HEK293 (cell line): ENCODE measurements around the gene CERS5.
A peak's percentile ranks its signal among the peaks of the same experiment; 100 is the strongest.

Experiments
- CTCF ChIA-PET: fragments of 350-600 bp; formaldehyde crosslinking; extraction: SDS; loops from one replicate; lab custom pipeline; 2021; ENCODE audit warnings: antibody characterized with exemption; lab: Yijun Ruan, JAX
- POLR2A ChIA-PET: fragments of 300-600 bp; formaldehyde crosslinking; extraction: SDS; loops from one replicate; lab custom pipeline; 2020; ENCODE audit warnings: antibody characterized with exemption, inconsistent platforms; lab: Yijun Ruan, JAX
- H3K27ac ChIP-seq: fragments of 200-500 bp; sonication (Bioruptor generic); 2 replicates; pipeline ENCODE4 v1.5.1; 2014; ENCODE audit warnings: low read depth, low read length, control low read depth, inconsistent platforms; ENCODE audit errors: extremely low read depth
- H3K36me3 ChIP-seq, 2 experiments: fragments of 200-500 bp in 1 of 2; sonication (Bioruptor generic) in 1 of 2; 1 replicate in 1 of 2; 2 replicates in 1 of 2; pipeline ENCODE4 v1.5.1; 2014 to 2017; ENCODE audit warnings: inconsistent platforms in 2 of 2, low read length in 2 of 2; ENCODE audit not compliant: control insufficient read depth in 2 of 2, insufficient read depth in 1 of 2
- H3K4me1 ChIP-seq: fragments of 200-500 bp; sonication (Bioruptor generic); 2 replicates; pipeline ENCODE4 v1.5.1; 2014; ENCODE audit warnings: mild to moderate bottlenecking, low read length, inconsistent platforms; ENCODE audit not compliant: control insufficient read depth, insufficient read depth
- H3K4me3 ChIP-seq: 2 replicates; pipeline ENCODE4 v1.5.1; 2011; ENCODE audit warnings: low read depth, mild to moderate bottlenecking, control low read depth, low read length, moderate library complexity
- H3K9me3 ChIP-seq: fragments of 200-500 bp; sonication (Bioruptor generic); 2 replicates; pipeline ENCODE4 v1.5.1; 2014; ENCODE audit warnings: low read depth, low read length, inconsistent platforms; ENCODE audit not compliant: control insufficient read depth, insufficient read depth
- HOXC10 ChIP-seq: sonication (generic); formaldehyde crosslinking; IDR thresholded peaks from 2 replicates; pipeline ENCODE4 v1.8.1; 2023; ENCODE audit warnings: mild to moderate bottlenecking, missing genetic modification reagents
- MEIS1 ChIP-seq: sonication (generic); formaldehyde crosslinking; IDR thresholded peaks from 2 replicates; pipeline ENCODE4 v1.8.1; 2022; ENCODE audit warnings: missing genetic modification reagents, mild to moderate bottlenecking, borderline replicate concordance
- OSR2 ChIP-seq: fragments of 450-650 bp; formaldehyde crosslinking; IDR thresholded peaks from 2 replicates; pipeline ENCODE4 v1.5.1; 2016; ENCODE audit warnings: missing biosample characterization, missing genetic modification characterization
- ZFP37 ChIP-seq: fragments of 450-650 bp; formaldehyde crosslinking; IDR thresholded peaks from 2 replicates; pipeline ENCODE4 v1.5.1; 2016; ENCODE audit warnings: missing biosample characterization, missing genetic modification characterization
- ZNF121 ChIP-seq: fragments of 450-650 bp; formaldehyde crosslinking; IDR thresholded peaks from 2 replicates; pipeline ENCODE4 v1.5.1; 2016; ENCODE audit warnings: missing biosample characterization, missing genetic modification characterization
- ZNF146 ChIP-seq: fragments of 450-650 bp; formaldehyde crosslinking; IDR thresholded peaks from 2 replicates; pipeline ENCODE4 v1.5.1; 2016; ENCODE audit warnings: missing biosample characterization, missing genetic modification characterization
- ZNF2 ChIP-seq: fragments of 450-650 bp; formaldehyde crosslinking; IDR thresholded peaks from 2 replicates; pipeline ENCODE4 v1.5.1; 2016; ENCODE audit warnings: missing biosample characterization, missing genetic modification characterization
- ZNF350 ChIP-seq: fragments of 450-650 bp; formaldehyde crosslinking; IDR thresholded peaks from 2 replicates; pipeline ENCODE4 v1.5.0; 2017; ENCODE audit warnings: missing biosample characterization, mild to moderate bottlenecking, missing genetic modification characterization
- ZNF398 ChIP-seq: fragments of 450-650 bp; formaldehyde crosslinking; IDR thresholded peaks from 2 replicates; pipeline ENCODE4 v1.5.1; 2017; ENCODE audit warnings: missing biosample characterization, missing genetic modification characterization
- ZNF510 ChIP-seq: fragments of 450-650 bp; formaldehyde crosslinking; IDR thresholded peaks from 2 replicates; pipeline ENCODE4 v1.5.1; 2018; ENCODE audit warnings: mild to moderate bottlenecking, missing genetic modification characterization, missing biosample characterization; ENCODE audit not compliant: insufficient replicate concordance
- ZNF521 ChIP-seq: fragments of 450-650 bp; formaldehyde crosslinking; IDR thresholded peaks from 2 replicates; pipeline ENCODE4 v1.5.1; 2017; ENCODE audit warnings: missing biosample characterization, mild to moderate bottlenecking, missing genetic modification characterization
- ZNF555 ChIP-seq: fragments of 450-650 bp; formaldehyde crosslinking; conservative IDR thresholded peaks from 2 replicates; pipeline ENCODE4 v1.5.1; 2017; ENCODE audit warnings: missing biosample characterization, mild to moderate bottlenecking, missing genetic modification characterization, inconsistent platforms
- ZNF610 ChIP-seq: fragments of 450-650 bp; formaldehyde crosslinking; IDR thresholded peaks from 2 replicates; pipeline ENCODE4 v1.5.1; 2016; ENCODE audit warnings: missing biosample characterization, missing genetic modification characterization, borderline replicate concordance
- ZNF654 ChIP-seq: fragments of 450-650 bp; formaldehyde crosslinking; IDR thresholded peaks from 2 replicates; pipeline ENCODE4 v1.5.1; 2016; ENCODE audit warnings: low read depth, missing biosample characterization, missing genetic modification characterization
- ZNF677 ChIP-seq: fragments of 450-650 bp; IDR thresholded peaks from 2 replicates; pipeline ENCODE4 v1.5.0; 2018; ENCODE audit warnings: missing biosample characterization, mild to moderate bottlenecking, missing genetic modification characterization, moderate library complexity
- ZNF707 ChIP-seq: fragments of 450-650 bp; formaldehyde crosslinking; IDR thresholded peaks from 2 replicates; pipeline ENCODE4 v1.5.1; 2016; ENCODE audit warnings: missing biosample characterization, missing genetic modification characterization
- ZNF776 ChIP-seq: fragments of 450-650 bp; formaldehyde crosslinking; IDR thresholded peaks from 2 replicates; pipeline ENCODE4 v1.5.0; 2017; ENCODE audit warnings: missing biosample characterization, missing genetic modification characterization, borderline replicate concordance
- ZSCAN23 ChIP-seq: fragments of 450-650 bp; formaldehyde crosslinking; IDR thresholded peaks from 2 replicates; pipeline ENCODE4 v1.5.1; 2016; ENCODE audit warnings: missing biosample characterization, missing genetic modification characterization
- TF ChIP-seq, protein P1 (sequence below): fragments of 450-650 bp; formaldehyde crosslinking; IDR thresholded peaks from 2 replicates; pipeline ENCODE4 v1.5.0; 2017; ENCODE audit warnings: missing biosample characterization, missing genetic modification characterization, borderline replicate concordance
- TF ChIP-seq, protein P2 (sequence below): fragments of 450-650 bp; formaldehyde crosslinking; IDR thresholded peaks from 2 replicates; pipeline ENCODE4 v1.5.1; 2016; ENCODE audit warnings: missing biosample characterization, missing genetic modification characterization
- TF ChIP-seq, protein P3 (sequence below): fragments of 450-650 bp; formaldehyde crosslinking; IDR thresholded peaks from 2 replicates; pipeline ENCODE4 v1.5.1; 2017; ENCODE audit warnings: missing biosample characterization, missing genetic modification characterization

Gene CERS5

DNA sequence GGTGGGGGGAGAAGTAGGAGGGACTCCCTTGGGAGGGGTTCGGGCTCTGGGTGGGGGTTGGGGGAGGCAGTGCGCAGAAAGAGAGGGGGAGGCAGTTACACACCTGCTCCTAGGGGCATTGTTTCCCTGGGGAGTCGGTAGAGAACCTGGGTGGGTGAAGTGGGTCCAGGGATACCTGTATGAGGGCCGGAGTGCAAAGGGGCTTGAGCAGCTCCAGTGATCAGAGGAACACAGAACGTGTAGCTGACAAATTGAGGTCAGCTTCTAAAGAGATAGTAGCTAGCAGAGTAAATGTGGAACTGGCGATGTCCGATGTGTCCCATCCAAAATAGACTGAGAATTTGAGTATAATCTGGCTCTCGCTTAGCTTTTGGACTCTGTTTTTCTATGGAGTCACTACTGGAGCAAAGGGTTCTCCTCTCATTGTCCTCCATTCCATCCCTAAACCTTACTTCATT lies 81.5 kb downstream of the CERS5 start:
- Histone ChIP-seq H3K36me3 (peaks cover 30 to 46% of the 10 kb centered on the region in 2 experiments), H3K27ac (peak overlapping the region; percentile 60), H3K4me1 (no peaks in the 10 kb centered on the region), H3K4me3 (peak overlapping the region; percentile 75), H3K9me3 (no peaks in the 10 kb centered on the region)
- ChIA-PET CTCF (interaction anchor here (0.6 to 3.8 kb wide), 16 partner anchors 9 to 650 kb away, joined by 3 to 34 read pairs (median 6); partner anchors contain the start of genes CERS5 and COX14), POLR2A (interaction anchor here (0.6 to 2.9 kb wide), 12 partner anchors 9 to 1066 kb away, joined by 3 to 68 read pairs (median 5); partner anchors contain the start of genes CERS5, COX14 and NCKAP5L)
- peak; percentile 94 for TF ChIP-seq ZNF398 (tag by site-specific recombination)
- no peak for TF ChIP-seq ZNF654 (tag by site-specific recombination)

- H3K4me3 ChIP-seq, result peak within 1 kb of the TSS; percentile 75
- no peaks in the 10 kb centered on the region for H3K9me3 ChIP-seq
- ChIA-PET POLR2A (interaction anchor here (0.5 to 2.9 kb wide), 26 partner anchors 8 to 264 kb away, joined by 3 to 68 read pairs (median 4); partner anchors contain the start of genes BCDIN3D, CERS5, COX14 and GPD1), CTCF (interaction anchor here (0.5 to 3.8 kb wide), 31 partner anchors 9 to 1329 kb away, joined by 3 to 34 read pairs (median 4); partner anchors contain the start of genes CERS5 and COX14)
- peak within 1 kb of the TSS; percentile 69 for H3K27ac ChIP-seq
- peaks cover 28 to 40% of the 10 kb centered on the region in 2 experiments for H3K36me3 ChIP-seq
- H3K4me1 ChIP-seq, result no peaks in the 10 kb centered on the region
- no peak for TF ChIP-seq ZNF521
- TF ChIP-seq ZNF350, result no peak
- no peak for TF ChIP-seq ZNF555 (tag by site-specific recombination)
- TF ChIP-seq ZNF610 (tag by site-specific recombination), result no peak
- TF ChIP-seq ZSCAN23 (tag by site-specific recombination), result no peak
- TF ChIP-seq ZNF776 (tag by site-specific recombination), result no peak
- TF ChIP-seq ZNF677, result no peak
- TF ChIP-seq OSR2 (tag by site-specific recombination), result no peak
- no peak for TF ChIP-seq ZNF121
- TF ChIP-seq ZNF707 (tag by site-specific recombination), result no peak
- no peak for TF ChIP-seq HOXC10
- TF ChIP-seq, protein P1, sequence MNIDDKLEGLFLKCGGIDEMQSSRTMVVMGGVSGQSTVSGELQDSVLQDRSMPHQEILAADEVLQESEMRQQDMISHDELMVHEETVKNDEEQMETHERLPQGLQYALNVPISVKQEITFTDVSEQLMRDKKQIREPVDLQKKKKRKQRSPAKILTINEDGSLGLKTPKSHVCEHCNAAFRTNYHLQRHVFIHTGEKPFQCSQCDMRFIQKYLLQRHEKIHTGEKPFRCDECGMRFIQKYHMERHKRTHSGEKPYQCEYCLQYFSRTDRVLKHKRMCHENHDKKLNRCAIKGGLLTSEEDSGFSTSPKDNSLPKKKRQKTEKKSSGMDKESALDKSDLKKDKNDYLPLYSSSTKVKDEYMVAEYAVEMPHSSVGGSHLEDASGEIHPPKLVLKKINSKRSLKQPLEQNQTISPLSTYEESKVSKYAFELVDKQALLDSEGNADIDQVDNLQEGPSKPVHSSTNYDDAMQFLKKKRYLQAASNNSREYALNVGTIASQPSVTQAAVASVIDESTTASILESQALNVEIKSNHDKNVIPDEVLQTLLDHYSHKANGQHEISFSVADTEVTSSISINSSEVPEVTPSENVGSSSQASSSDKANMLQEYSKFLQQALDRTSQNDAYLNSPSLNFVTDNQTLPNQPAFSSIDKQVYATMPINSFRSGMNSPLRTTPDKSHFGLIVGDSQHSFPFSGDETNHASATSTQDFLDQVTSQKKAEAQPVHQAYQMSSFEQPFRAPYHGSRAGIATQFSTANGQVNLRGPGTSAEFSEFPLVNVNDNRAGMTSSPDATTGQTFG (tag by site-specific recombination), result no peak
- no peak for TF ChIP-seq ZNF510
- TF ChIP-seq ZFP37 (tag by site-specific recombination), result no peak
- no peak for TF ChIP-seq MEIS1 (CRISPR knock-in tag)
- TF ChIP-seq, protein P2, sequence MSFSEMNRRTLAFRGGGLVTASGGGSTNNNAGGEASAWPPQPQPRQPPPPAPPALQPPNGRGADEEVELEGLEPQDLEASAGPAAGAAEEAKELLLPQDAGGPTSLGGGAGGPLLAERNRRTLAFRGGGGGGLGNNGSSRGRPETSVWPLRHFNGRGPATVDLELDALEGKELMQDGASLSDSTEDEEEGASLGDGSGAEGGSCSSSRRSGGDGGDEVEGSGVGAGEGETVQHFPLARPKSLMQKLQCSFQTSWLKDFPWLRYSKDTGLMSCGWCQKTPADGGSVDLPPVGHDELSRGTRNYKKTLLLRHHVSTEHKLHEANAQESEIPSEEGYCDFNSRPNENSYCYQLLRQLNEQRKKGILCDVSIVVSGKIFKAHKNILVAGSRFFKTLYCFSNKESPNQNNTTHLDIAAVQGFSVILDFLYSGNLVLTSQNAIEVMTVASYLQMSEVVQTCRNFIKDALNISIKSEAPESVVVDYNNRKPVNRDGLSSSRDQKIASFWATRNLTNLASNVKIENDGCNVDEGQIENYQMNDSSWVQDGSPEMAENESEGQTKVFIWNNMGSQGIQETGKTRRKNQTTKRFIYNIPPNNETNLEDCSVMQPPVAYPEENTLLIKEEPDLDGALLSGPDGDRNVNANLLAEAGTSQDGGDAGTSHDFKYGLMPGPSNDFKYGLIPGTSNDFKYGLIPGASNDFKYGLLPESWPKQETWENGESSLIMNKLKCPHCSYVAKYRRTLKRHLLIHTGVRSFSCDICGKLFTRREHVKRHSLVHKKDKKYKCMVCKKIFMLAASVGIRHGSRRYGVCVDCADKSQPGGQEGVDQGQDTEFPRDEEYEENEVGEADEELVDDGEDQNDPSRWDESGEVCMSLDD (tag by site-specific recombination), result peak; percentile 82
- TF ChIP-seq ZNF2 (tag by site-specific recombination), result no peak
- TF ChIP-seq, protein P3, sequence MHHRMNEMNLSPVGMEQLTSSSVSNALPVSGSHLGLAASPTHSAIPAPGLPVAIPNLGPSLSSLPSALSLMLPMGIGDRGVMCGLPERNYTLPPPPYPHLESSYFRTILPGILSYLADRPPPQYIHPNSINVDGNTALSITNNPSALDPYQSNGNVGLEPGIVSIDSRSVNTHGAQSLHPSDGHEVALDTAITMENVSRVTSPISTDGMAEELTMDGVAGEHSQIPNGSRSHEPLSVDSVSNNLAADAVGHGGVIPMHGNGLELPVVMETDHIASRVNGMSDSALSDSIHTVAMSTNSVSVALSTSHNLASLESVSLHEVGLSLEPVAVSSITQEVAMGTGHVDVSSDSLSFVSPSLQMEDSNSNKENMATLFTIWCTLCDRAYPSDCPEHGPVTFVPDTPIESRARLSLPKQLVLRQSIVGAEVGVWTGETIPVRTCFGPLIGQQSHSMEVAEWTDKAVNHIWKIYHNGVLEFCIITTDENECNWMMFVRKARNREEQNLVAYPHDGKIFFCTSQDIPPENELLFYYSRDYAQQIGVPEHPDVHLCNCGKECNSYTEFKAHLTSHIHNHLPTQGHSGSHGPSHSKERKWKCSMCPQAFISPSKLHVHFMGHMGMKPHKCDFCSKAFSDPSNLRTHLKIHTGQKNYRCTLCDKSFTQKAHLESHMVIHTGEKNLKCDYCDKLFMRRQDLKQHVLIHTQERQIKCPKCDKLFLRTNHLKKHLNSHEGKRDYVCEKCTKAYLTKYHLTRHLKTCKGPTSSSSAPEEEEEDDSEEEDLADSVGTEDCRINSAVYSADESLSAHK (tag by site-specific recombination), result no peak
- TF ChIP-seq ZNF146, result no peak
Observed at GRCh38 chr12:50084775-50085614, 82.2 kb downstream of the CERS5 start, which contains the start of gene SMARCD1. SMARCD1 (plus strand) TSS chr12:50085342; CDS start chr12:50085370, 28 bp downstream.
